Smooth muscle cell (in vitro differentiated cells): ENCODE data around the gene VARS1. TPM values are rescaled to one million over a fixed set of nuclear protein-coding genes. Genes with fewer than 3 reads are reported as not detected.

Experiments used
- DNase-seq: peaks from one replicate; lab custom pipeline; 2025; ENCODE audit not compliant: unreplicated experiment; lab: John Stamatoyannopoulos, UW
- H2AFZ ChIP-seq: fragments of 200-600 bp; sonication (generic); 2 replicates; pipeline ENCODE4 v1.6.0; 2016; ENCODE audit warnings: antibody characterized with exemption, low read depth, mild to moderate bottlenecking
- H3F3A ChIP-seq: fragments of 200-600 bp; sonication (generic); 2 replicates; pipeline ENCODE4 v1.6.0; 2017; ENCODE audit warnings: antibody characterized with exemption, low read depth
- H3K27ac ChIP-seq: fragments of 200-600 bp; sonication (generic); 2 replicates; pipeline ENCODE4 v1.5.1; 2016; ENCODE audit warnings: low read depth, mild to moderate bottlenecking
- H3K27me3 ChIP-seq: fragments of 200-600 bp; sonication (generic); 2 replicates; pipeline ENCODE4 v1.6.1; 2016; ENCODE audit warnings: low read depth, mild to moderate bottlenecking
- H3K36me3 ChIP-seq: fragments of 200-600 bp; sonication (generic); 2 replicates; pipeline ENCODE4 v1.5.1; 2016; ENCODE audit warnings: low read depth
- H3K4me1 ChIP-seq: fragments of 200-600 bp; sonication (generic); 2 replicates; pipeline ENCODE4 v1.5.1; 2016; ENCODE audit warnings: low read depth
- H3K4me2 ChIP-seq: fragments of 200-600 bp; sonication (generic); 2 replicates; pipeline ENCODE4 v1.6.0; 2016; ENCODE audit warnings: mild to moderate bottlenecking
- H3K4me3 ChIP-seq: fragments of 200-600 bp; sonication (generic); 2 replicates; pipeline ENCODE4 v1.5.1; 2016; ENCODE audit warnings: mild to moderate bottlenecking
- H3K79me2 ChIP-seq: fragments of 200-600 bp; sonication (generic); 2 replicates; pipeline ENCODE4 v1.6.0; 2016; ENCODE audit warnings: low read depth, mild to moderate bottlenecking
- H3K9ac ChIP-seq: fragments of 200-600 bp; sonication (generic); 2 replicates; pipeline ENCODE4 v1.6.0; 2016; ENCODE audit warnings: low read depth
- H3K9me3 ChIP-seq: fragments of 200-600 bp; sonication (generic); replicated peaks from 2 replicates; pipeline ENCODE4 v1.5.1; 2016; ENCODE audit warnings: low read depth
- H4K20me1 ChIP-seq: fragments of 200-600 bp; sonication (generic); 2 replicates; pipeline ENCODE4 v1.6.0; 2016; ENCODE audit warnings: low read depth
- WGBS: methylation state at CpG from one replicate; pipeline ENCODE4 v1.1.7; 2016; ENCODE audit warnings: low lambda C conversion rate; 5-methylcytosine and 5-hydroxymethylcytosine counted together
- polyA plus RNA-seq: library from polyadenylated mRNA; unstranded; fragments of >200 nt; fragmentation: Nextera tagmentation; extraction: Ambion mirVana; gene quantifications from 2 replicates; pipeline ENCODE4 v1.2.1, GENCODE V29; 2016
- total RNA-seq: library from RNA; depleted of rRNA; stranded (reverse); fragments of >200 nt; gene quantifications from 2 replicates; pipeline ENCODE4 v1.2.3, GENCODE V29; 2014
- TF ChIP-seq, protein P1 (sequence below): fragments of 200-600 bp; sonication (generic); IDR thresholded peaks from 2 replicates; pipeline ENCODE4 v1.5.1; 2017; ENCODE audit warnings: borderline replicate concordance, mild to moderate bottlenecking, antibody characterized with exemption; ENCODE audit not compliant: insufficient read depth, poor library complexity, severe bottlenecking

Gene VARS1
- total and polyA plus RNA-seq, 2 experiments from 2014 or later: 60.8 to 80.8 TPM

DNA sequence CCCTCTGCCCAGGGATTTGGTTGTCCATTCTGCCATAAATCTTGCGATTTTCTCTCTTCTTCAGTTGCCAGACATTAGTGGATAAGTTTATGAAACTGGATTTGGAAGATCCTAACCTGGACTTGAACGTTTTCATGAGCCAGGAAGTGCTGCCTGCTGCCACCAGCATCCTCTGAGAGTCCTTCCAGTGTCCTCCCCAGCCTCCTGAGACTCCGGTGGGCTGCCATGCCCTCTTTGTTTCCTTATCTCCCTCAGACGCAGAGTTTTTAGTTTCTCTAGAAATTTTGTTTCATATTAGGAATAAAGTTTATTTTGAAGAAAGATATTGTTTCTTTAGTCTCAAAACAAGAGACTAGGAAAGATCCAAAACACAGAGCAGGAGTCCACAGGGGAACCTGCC, 33.2 kb downstream of the VARS1 start, which contains the start of gene SAPCD1:
Gene SAPCD1 (plus strand): TSS at position 301 of the 400 bp plus-strand sequence. CDS start 399 bp downstream, outside the sequence.
- no peak for DNase-seq
- Histone ChIP-seq H3K9ac (no peak within 1 kb of the TSS), H3K36me3 (no peaks in the 10 kb centered on the region), H4K20me1 (no peaks in the 10 kb centered on the region), H3K4me3 (no peak within 1 kb of the TSS), H3F3A (no peaks in the 10 kb centered on the region), H3K27ac (no peak within 1 kb of the TSS), H3K79me2 (no peaks in the 10 kb centered on the region), H3K9me3 (no peaks in the 10 kb centered on the region), H3K4me2 (no peak within 1 kb of the TSS), H3K27me3 (no peaks in the 10 kb centered on the region), H3K4me1 (peaks cover 13% of the 10 kb centered on the region), H2AFZ (no peak within 1 kb of the TSS)
- TF ChIP-seq, protein P1, sequence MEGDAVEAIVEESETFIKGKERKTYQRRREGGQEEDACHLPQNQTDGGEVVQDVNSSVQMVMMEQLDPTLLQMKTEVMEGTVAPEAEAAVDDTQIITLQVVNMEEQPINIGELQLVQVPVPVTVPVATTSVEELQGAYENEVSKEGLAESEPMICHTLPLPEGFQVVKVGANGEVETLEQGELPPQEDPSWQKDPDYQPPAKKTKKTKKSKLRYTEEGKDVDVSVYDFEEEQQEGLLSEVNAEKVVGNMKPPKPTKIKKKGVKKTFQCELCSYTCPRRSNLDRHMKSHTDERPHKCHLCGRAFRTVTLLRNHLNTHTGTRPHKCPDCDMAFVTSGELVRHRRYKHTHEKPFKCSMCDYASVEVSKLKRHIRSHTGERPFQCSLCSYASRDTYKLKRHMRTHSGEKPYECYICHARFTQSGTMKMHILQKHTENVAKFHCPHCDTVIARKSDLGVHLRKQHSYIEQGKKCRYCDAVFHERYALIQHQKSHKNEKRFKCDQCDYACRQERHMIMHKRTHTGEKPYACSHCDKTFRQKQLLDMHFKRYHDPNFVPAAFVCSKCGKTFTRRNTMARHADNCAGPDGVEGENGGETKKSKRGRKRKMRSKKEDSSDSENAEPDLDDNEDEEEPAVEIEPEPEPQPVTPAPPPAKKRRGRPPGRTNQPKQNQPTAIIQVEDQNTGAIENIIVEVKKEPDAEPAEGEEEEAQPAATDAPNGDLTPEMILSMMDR: no peak
- 95% methylated on average over 4 of the region's 4 CpGs for WGBS

DNA sequence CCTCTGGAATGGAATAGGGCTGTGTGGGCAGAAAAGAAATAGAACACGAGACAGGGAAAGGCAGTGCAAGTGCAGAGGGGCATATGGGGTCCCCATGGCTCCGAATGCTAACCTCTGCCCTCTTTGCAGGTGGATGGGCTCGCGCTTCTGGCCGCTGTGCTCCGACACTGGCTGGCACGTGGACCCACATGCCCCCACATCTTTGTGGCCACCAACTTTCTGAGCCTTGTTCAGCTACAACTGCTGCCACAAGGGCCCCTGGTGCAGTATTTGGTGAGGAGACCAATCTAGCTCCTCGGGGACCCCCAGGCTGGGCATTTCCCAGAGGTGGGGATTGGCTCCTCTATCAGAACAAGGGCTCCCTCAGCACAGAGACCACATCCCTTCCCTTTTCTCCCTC, 34.2 kb downstream of the VARS1 start:
- 95% methylated on average over 8 of the region's 8 CpGs for whole genome bisulfite sequencing
- H3K4me3 ChIP-seq: no peak overlapping the region
- H2AFZ ChIP-seq: no peak overlapping the region
- H3F3A ChIP-seq: no peaks in the 10 kb centered on the region
- H3K9me3 ChIP-seq: no peaks in the 10 kb centered on the region
- H3K27ac ChIP-seq: no peak overlapping the region
- DNase-seq: no peak
- no peaks in the 10 kb centered on the region for H3K27me3 ChIP-seq
- H3K4me1 ChIP-seq: peaks cover 13% of the 10 kb centered on the region
- no peaks in the 10 kb centered on the region for H3K36me3 ChIP-seq
- H3K9ac ChIP-seq: no peak overlapping the region
- H3K4me2 ChIP-seq: no peak overlapping the region
- TF ChIP-seq, protein P1: no peak
- no peaks in the 10 kb centered on the region for H4K20me1 ChIP-seq
- H3K79me2 ChIP-seq: no peaks in the 10 kb centered on the region

DNA sequence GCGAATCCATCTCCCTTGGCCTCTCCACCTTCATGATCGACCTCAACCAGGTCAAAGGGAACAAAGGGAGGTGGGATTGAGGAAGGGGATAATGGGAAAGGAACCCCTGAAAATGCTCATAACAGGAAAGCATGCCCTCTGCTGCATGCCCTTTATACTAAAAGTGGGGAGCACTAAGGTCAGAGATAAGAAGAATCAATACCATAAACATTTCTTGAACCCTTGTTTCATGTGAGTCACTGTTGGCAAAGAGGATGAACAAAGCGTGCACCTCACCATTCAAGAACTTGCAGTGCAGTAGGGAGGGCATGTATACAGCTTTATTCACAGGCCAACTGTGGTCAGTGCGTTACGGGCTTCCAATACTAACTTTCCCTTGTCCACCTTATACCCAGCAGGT, 34.8 kb downstream of the VARS1 start:
- no peak for DNase-seq
- no peaks in the 10 kb centered on the region for H3K36me3 ChIP-seq
- H3K4me2 ChIP-seq: no peak overlapping the region

DNA sequence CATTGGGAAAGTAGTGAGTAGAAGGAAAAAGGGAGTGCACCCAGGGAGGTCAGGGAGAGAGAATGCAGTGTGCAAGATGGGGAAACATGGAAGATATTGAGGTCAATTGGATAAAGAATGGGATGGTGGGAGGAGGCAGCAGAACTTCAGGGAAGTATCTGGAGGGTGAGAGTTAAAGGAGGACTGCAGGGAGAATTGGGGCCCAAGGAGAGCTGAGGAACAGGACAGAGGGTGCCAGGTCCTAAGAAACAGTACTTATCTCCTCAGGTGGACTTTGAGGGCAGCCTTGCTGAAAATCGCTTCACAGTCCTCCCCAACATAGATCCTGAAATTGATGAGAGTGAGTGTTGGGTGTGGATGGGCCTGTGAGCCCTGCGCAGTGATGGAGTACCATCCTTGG, 37.3 kb downstream of the VARS1 start:
- DNase-seq: no peak
- no peaks in the 10 kb centered on the region for H3K36me3 ChIP-seq
- no peaks in the 10 kb centered on the region for H3K9me3 ChIP-seq
- TF ChIP-seq, protein P1: no peak
- H3K9ac ChIP-seq: no peak overlapping the region
- no peaks in the 10 kb centered on the region for H3F3A ChIP-seq
- no peaks in the 10 kb centered on the region for H4K20me1 ChIP-seq
- H3K4me2 ChIP-seq: no peak overlapping the region
- WGBS: 100% methylated on average over 2 of the region's 2 CpGs
- H3K27ac ChIP-seq: no peak overlapping the region
- no peaks in the 10 kb centered on the region for H3K79me2 ChIP-seq
- no peak overlapping the region for H3K4me3 ChIP-seq
- no peaks in the 10 kb centered on the region for H3K27me3 ChIP-seq
- H2AFZ ChIP-seq: no peak overlapping the region
- H3K4me1 ChIP-seq: peaks cover 6% of the 10 kb centered on the region

More for the DNA sequence above, 34.8 kb downstream of the VARS1 start:
- Histone ChIP-seq H3K9ac (no peak overlapping the region), H3K79me2 (no peaks in the 10 kb centered on the region), H3K4me3 (no peak overlapping the region), H2AFZ (no peak overlapping the region), H3K27me3 (no peaks in the 10 kb centered on the region), H3K4me1 (peaks cover 13% of the 10 kb centered on the region), H4K20me1 (no peaks in the 10 kb centered on the region), H3F3A (no peaks in the 10 kb centered on the region), H3K27ac (no peak overlapping the region), H3K9me3 (no peaks in the 10 kb centered on the region)
- TF ChIP-seq, protein P1: no peak
- WGBS: 98% methylated on average over 5 of the region's 5 CpGs
